CD14-positive monocyte (primary cell): ENCODE data around the gene MUC12. TPM values are rescaled to one million over a fixed set of nuclear protein-coding genes. Genes with fewer than 3 reads are reported as not detected.

Experiments used
- DNase-seq, 3 donors: peaks; one replicate each; pipeline ENCODE4 v3.0.0-alpha.2; 2011 to 2022
- H2AFZ ChIP-seq: 2 replicates; pipeline ENCODE4 v1.6.0; 2012; ENCODE audit warnings: mild to moderate bottlenecking, low read depth, low read length, inconsistent platforms; ENCODE audit not compliant: insufficient read depth, poor library complexity, severe bottlenecking
- H3K27ac ChIP-seq, 2 donors: 1 replicate in 1 of 2; 2 replicates in 1 of 2; pipeline ENCODE4 v1.5.1; 2012 to 2013; ENCODE audit warnings: low read length in 2 of 2, control low read depth in 1 of 2, inconsistent platforms in 1 of 2, low read depth in 1 of 2, mild to moderate bottlenecking in 1 of 2
- H3K27me3 ChIP-seq, 2 donors: one replicate each; pipeline versions ENCODE4 v1.6.0 to v1.6.1; 2011 to 2013; ENCODE audit warnings: low read length in 2 of 2; ENCODE audit not compliant: control insufficient read depth in 2 of 2, insufficient read depth in 2 of 2
- H3K36me3 ChIP-seq, 2 donors: replicated peaks in 1 of 2; 1 replicate in 1 of 2; 2 replicates in 1 of 2; pipeline versions ENCODE4 v1.5.1 to v1.6.1; 2012 to 2013; ENCODE audit warnings: low read length in 2 of 2, control low read depth in 1 of 2, inconsistent platforms in 1 of 2, mild to moderate bottlenecking in 1 of 2; ENCODE audit not compliant: insufficient read depth in 2 of 2, control insufficient read depth in 1 of 2
- H3K4me1 ChIP-seq, 2 donors: 1 replicate in 1 of 2; 2 replicates in 1 of 2; pipeline versions ENCODE4 v1.5.1 to v1.6.1; 2012 to 2013; ENCODE audit warnings: low read length in 2 of 2, control low read depth in 1 of 2, inconsistent platforms in 1 of 2, mild to moderate bottlenecking in 1 of 2, moderate library complexity in 1 of 2; ENCODE audit not compliant: insufficient read depth in 2 of 2, control insufficient read depth in 1 of 2
- H3K4me2 ChIP-seq: replicated peaks from 2 replicates; pipeline ENCODE3; 2012; ENCODE audit warnings: low read length, moderate library complexity, mild to moderate bottlenecking; ENCODE audit not compliant: poor library complexity, severe bottlenecking; ENCODE audit errors: extremely low read depth
- H3K4me3 ChIP-seq, 3 experiments: fragments of 200-600 bp in 1 of 3; sonication (generic) in 1 of 3; replicated peaks in 1 of 3; 1 replicate in 2 of 3; 2 replicates in 1 of 3; pipeline ENCODE4 v1.5.1; 2011 to 2013; ENCODE audit warnings: low read length in 3 of 3, mild to moderate bottlenecking in 3 of 3, control low read depth in 2 of 3, low read depth in 2 of 3, inconsistent platforms in 1 of 3, moderate library complexity in 1 of 3
- H3K79me2 ChIP-seq: 2 replicates; pipeline ENCODE4 v1.6.0; 2012; ENCODE audit warnings: mild to moderate bottlenecking, control low read depth, inconsistent platforms, low read length, moderate library complexity; ENCODE audit not compliant: insufficient read depth
- H3K9ac ChIP-seq: 2 replicates; pipeline ENCODE4 v1.6.0; 2017; ENCODE audit warnings: low read length, mild to moderate bottlenecking; ENCODE audit not compliant: insufficient read depth, poor library complexity, severe bottlenecking
- H3K9me3 ChIP-seq, 2 donors: replicated peaks in 1 of 2; 1 replicate in 1 of 2; 2 replicates in 1 of 2; pipeline versions ENCODE4 v1.5.1 to v1.6.1; 2012 to 2013; ENCODE audit warnings: low read length in 2 of 2, control low read depth in 1 of 2; ENCODE audit not compliant: control insufficient read depth in 1 of 2, insufficient read depth in 1 of 2
- H4K20me1 ChIP-seq: 2 replicates; pipeline ENCODE4 v1.6.0; 2012; ENCODE audit warnings: mild to moderate bottlenecking, low read length, control low read depth, moderate library complexity; ENCODE audit not compliant: insufficient read depth
- H3K27ac Mint-ChIP-seq, 7 donors: one replicate each; pipeline ENCODE4 v1.8.0; 2020; ENCODE audit warnings: mild to moderate bottlenecking in 7 of 7, mixed read lengths in 7 of 7, moderate library complexity in 6 of 7, inconsistent platforms in 2 of 7
- H3K27me3 Mint-ChIP-seq, 3 donors: one replicate each; pipeline ENCODE4 v1.8.0; 2021 to 2022; ENCODE audit warnings: low read depth in 3 of 3, mild to moderate bottlenecking in 3 of 3, mixed read lengths in 3 of 3, moderate library complexity in 3 of 3, inconsistent platforms in 1 of 3
- H3K36me3 Mint-ChIP-seq, 2 donors: one replicate each; pipeline ENCODE4 v1.8.0; 2020; ENCODE audit warnings: mixed read lengths in 2 of 2, inconsistent platforms in 1 of 2, mild to moderate bottlenecking in 1 of 2
- H3K4me1 Mint-ChIP-seq: one replicate; pipeline ENCODE4 v1.8.0; 2020; ENCODE audit warnings: mild to moderate bottlenecking, mixed read lengths
- H3K4me3 Mint-ChIP-seq, 2 donors: one replicate each; pipeline ENCODE4 v1.8.0; 2020; ENCODE audit warnings: mild to moderate bottlenecking in 2 of 2, mixed read lengths in 2 of 2, moderate library complexity in 1 of 2
- H3K9me3 Mint-ChIP-seq, 7 donors: one replicate each; pipeline ENCODE4 v1.8.0; 2020 to 2022; ENCODE audit warnings: mixed read lengths in 7 of 7, mild to moderate bottlenecking in 6 of 7, moderate library complexity in 6 of 7, inconsistent platforms in 2 of 7
- CTCF ChIP-seq: fragments of 200-600 bp; IDR thresholded peaks from one replicate; pipeline ENCODE4 v1.8.0; 2022; ENCODE audit warnings: antibody characterized with exemption, mild to moderate bottlenecking
- WGBS: methylation state at CpG from one replicate; pipeline ENCODE4 v1.1.5; 2013; ENCODE audit warnings: missing lambda C conversion rate; ENCODE audit not compliant: insufficient coverage; 5-methylcytosine and 5-hydroxymethylcytosine counted together
- intact Hi-C, 2 donors: fragments of 100-400 bp; cut with micrococcal nuclease; formaldehyde crosslinking; loops; one replicate each; pipeline versions ENCODE4 v1.15.0 to v1.15.1; 2023
- polyA plus RNA-seq, 3 donors: library from polyadenylated mRNA; depleted of rRNA in 1 of 3; unstranded in 2 of 3; stranded (reverse) in 1 of 3; fragments of 300-500 nt in 2 of 3; fragments of >200 nt in 1 of 3; fragmentation: Illumina TruSeq in 2 of 3; gene quantifications; 1 replicate in 2 of 3; 2 replicates in 1 of 3; pipeline ENCODE4 v1.2.3, GENCODE V29; 2012 to 2021
- small RNA-seq: library from RNA; depleted of rRNA; stranded (forward); fragments of <200 nt; gene quantifications from one replicate; pipeline ENCODE3, GENCODE V24; 2012; ENCODE audit warnings: low read depth; ENCODE audit not compliant: insufficient read length

The MUC12 gene
- polyA plus RNA-seq, 3 donors = 0.44 TPM; not detected in 2

- peaks cover 0 to 7% of the 10 kb centered on the region in 2 donors for H3K27me3 ChIP-seq
These were observed 99.0 kb downstream of the MUC12 start for GRCh38 chr7:101068401-101068800.

More at GRCh38 chr7:101068401-101068800, 99.0 kb downstream of the MUC12 start:
- H3K4me1 ChIP-seq = no peaks in the 10 kb centered on the region
- Mint-ChIP-seq H3K9me3 (peaks cover 0 to 2% (median 0%) of the 10 kb centered on the region in 7 donors), H3K27me3 (peaks cover 25 to 34% (median 30%) of the 10 kb centered on the region in 3 donors), H3K4me1 (no peaks in the 10 kb centered on the region), H3K27ac (no peak overlapping the region), H3K36me3 (no peaks in the 10 kb centered on the region), H3K4me3 (no peak overlapping the region)
- H3K4me2 ChIP-seq = no peak overlapping the region
- DNase-seq = no peak
- H4K20me1 ChIP-seq = no peaks in the 10 kb centered on the region
- H3K4me3 ChIP-seq = no peak overlapping the region
- WGBS = 94% methylated on average over 10 of the region's 10 CpGs
- no peaks in the 10 kb centered on the region for H3K79me2 ChIP-seq
- no peak overlapping the region for H3K27ac ChIP-seq
- H3K36me3 ChIP-seq = no peaks in the 10 kb centered on the region
- no peaks in the 10 kb centered on the region for H3K9me3 ChIP-seq
- no peak overlapping the region for H3K9ac ChIP-seq
- no peak overlapping the region for H2AFZ ChIP-seq
- no peak for TF ChIP-seq CTCF
- intact Hi-C loops = no loop called here

Small RNA genes within 50 kb of the gene (small RNA-seq; reads per million reads assigned to genes)
- not detected for gene RPS29P15

Other genes with a start within 250 kb of the MUC12 start
- gene EPO, start 249.1 kb upstream of the MUC12 start, polyA plus RNA-seq = not detected
- not detected for gene ZAN, start 236.0 kb upstream of the MUC12 start, polyA plus RNA-seq
- gene EPHB4, start 142.0 kb upstream of the MUC12 start, polyA plus RNA-seq = 1 to 10 TPM; 5.0 to 6.5 (median 5.7) TPM
- gene SLC12A9, start 116.9 kb upstream of the MUC12 start, polyA plus RNA-seq = 100 to 1,000 TPM in 1 of 3 donors, 10 to 100 TPM in 2; 18.8 to 119 (median 19.3) TPM
- 1 to 10 TPM; 1.9 to 5.9 (median 5.8) TPM for gene TRIP6, start 102.2 kb upstream of the MUC12 start, polyA plus RNA-seq
- gene SRRT, start 94.5 kb upstream of the MUC12 start, polyA plus RNA-seq = 100 to 1,000 TPM in 1 of 3 donors, 10 to 100 TPM in 2; 26.9 to 116 (median 29.6) TPM
- under 1 TPM; 0.57 to 0.76 (median 0.57) TPM for gene UFSP1, start 79.8 kb upstream of the MUC12 start, polyA plus RNA-seq
- gene ACHE, start 73.7 kb upstream of the MUC12 start, polyA plus RNA-seq = under 1 TPM in 1 of 3 donors, not detected in 2; 0.19 TPM
- not detected for gene MUC3A, start 20.0 kb upstream of the MUC12 start, polyA plus RNA-seq
- not detected for gene MUC17, start 50.5 kb downstream of the MUC12 start, polyA plus RNA-seq
- gene TRIM56, start 115.9 kb downstream of the MUC12 start, polyA plus RNA-seq = 1 to 10 TPM in 2 of 3 donors, under 1 TPM in 1; 0.66 to 9.4 (median 1.2) TPM
- under 1 TPM; 0.07 to 0.21 (median 0.16) TPM for gene SERPINE1, start 157.5 kb downstream of the MUC12 start, polyA plus RNA-seq
- 10 to 100 TPM; 10.1 to 21.3 (median 10.9) TPM for gene AP1S1, start 184.9 kb downstream of the MUC12 start, polyA plus RNA-seq
- not detected for gene VGF, start 196.0 kb downstream of the MUC12 start, polyA plus RNA-seq
- not detected for gene NAT16, start 210.7 kb downstream of the MUC12 start, polyA plus RNA-seq
- gene MOGAT3, start 231.5 kb downstream of the MUC12 start, polyA plus RNA-seq = not detected
- 10 to 100 TPM; 26.9 to 70.1 (median 28.1) TPM for gene PLOD3, start 248.0 kb downstream of the MUC12 start, polyA plus RNA-seq
- 100 to 1,000 TPM in 1 of 3 donors, 10 to 100 TPM in 2; 29.3 to 109 (median 74.9) TPM for gene ZNHIT1, start 248.6 kb downstream of the MUC12 start, polyA plus RNA-seq